BLaER1 treated with 17β-estradiol and CSF1 and Interleukin-3, amounts not matched to agents 10 nM and 100 nM (cell line): ENCODE measurements around the gene SPIRE2.

ENCODE experiments used
- H3K27ac ChIP-seq, 11 experiments: shearing (Covaris generic); formaldehyde crosslinking; 2 replicates each; pipeline ENCODE4 v1.8.1; 2022
- H3K27me3 ChIP-seq, 11 experiments: shearing (Covaris generic); formaldehyde crosslinking; 2 replicates each; pipeline ENCODE4 v1.8.1; 2022
- H3K36me3 ChIP-seq, 11 experiments: shearing (Covaris generic); formaldehyde crosslinking; 2 replicates each; pipeline ENCODE4 v1.8.1; 2022
- H3K4me1 ChIP-seq, 10 experiments: shearing (Covaris generic); formaldehyde crosslinking; 2 replicates each; pipeline ENCODE4 v1.8.1; 2022
- H3K4me2 ChIP-seq, 11 experiments: shearing (Covaris generic); formaldehyde crosslinking; 2 replicates each; pipeline ENCODE4 v1.8.1; 2022
- H3K4me3 ChIP-seq, 10 experiments: shearing (Covaris generic); formaldehyde crosslinking; 2 replicates each; pipeline ENCODE4 v1.8.1; 2022
- H3K9ac ChIP-seq, 11 experiments: shearing (Covaris generic); formaldehyde crosslinking; 2 replicates each; pipeline ENCODE4 v1.8.1; 2022
- H3K9me3 ChIP-seq, 11 experiments: shearing (Covaris generic); formaldehyde crosslinking; replicated peaks in 1 of 11; 2 replicates each; pipeline ENCODE4 v1.8.1; 2022
- H4K20me1 ChIP-seq, 11 experiments: shearing (Covaris generic); formaldehyde crosslinking; 2 replicates each; pipeline ENCODE4 v1.8.1; 2022
- Cebpa-rat ChIP-seq, 11 experiments: shearing (Covaris generic); IDR thresholded peaks; 2 replicates each; pipeline ENCODE4 v1.8.1; 2022

SPIRE2 gene

DNA sequence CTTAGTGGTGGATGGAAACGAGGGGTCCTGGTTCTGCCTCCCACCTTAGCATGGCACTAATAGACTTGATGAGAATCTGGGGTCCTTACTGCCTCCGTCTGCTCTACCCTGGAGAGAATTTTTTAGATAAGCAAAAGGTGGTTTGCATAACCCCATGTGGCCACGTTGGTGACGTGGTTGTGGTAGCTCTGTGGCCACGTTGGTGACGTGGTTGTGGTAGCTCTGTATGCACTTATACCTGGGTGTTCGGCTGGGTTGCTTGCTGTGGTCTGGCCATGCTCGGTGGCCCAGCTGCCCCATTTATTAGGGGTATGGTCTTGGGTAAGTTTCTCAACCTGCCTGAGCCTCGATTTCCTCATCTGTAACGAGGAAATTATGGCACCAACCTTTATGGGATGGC, 13.0 kb downstream of the SPIRE2 start:
- no peak for TF ChIP-seq Cebpa-rat (IDR thresholded peaks at IDR 0.05)
- Histone ChIP-seq H3K36me3 (no peaks in the 10 kb centered on the region), H4K20me1 (0 out of 22 replicates have a peak, but pooled peaks cover 0 to 4% (median 0%) of the 10 kb centered on the region in 11 experiments), H3K27ac (no peak overlapping the region), H3K4me1 (peaks cover 24 to 58% (median 49%) of the 10 kb centered on the region in 10 experiments), H3K4me3 (no peak overlapping the region), H3K9me3 (no peaks in the 10 kb centered on the region; a peak in 1 of 22 replicates), H3K27me3 (no peaks in the 10 kb centered on the region), H3K4me2 (no peak overlapping the region), H3K9ac (no peak overlapping the region)

GRCh38 chr16:89842471-89843408, 14.5 kb downstream of the SPIRE2 start:
- peaks cover 16 to 52% (median 39%) of the 10 kb centered on the region in 10 experiments for H3K4me1 ChIP-seq
- H3K27me3 ChIP-seq, result no peaks in the 10 kb centered on the region
- H3K4me2 ChIP-seq, result no peak overlapping the region
- no peaks in the 10 kb centered on the region for H3K9me3 ChIP-seq
- no peak for TF ChIP-seq Cebpa-rat (IDR thresholded peaks at IDR 0.05)
- no peak overlapping the region for H3K27ac ChIP-seq
- H3K4me3 ChIP-seq, result no peak overlapping the region
- H4K20me1 ChIP-seq, result 0 out of 22 replicates have a peak, but pooled peaks cover 0 to 4% (median 0%) of the 10 kb centered on the region in 11 experiments
- no peak overlapping the region for H3K9ac ChIP-seq
- H3K36me3 ChIP-seq, result no peaks in the 10 kb centered on the region

- H3K4me3 ChIP-seq, result no peak overlapping the region
- no peak overlapping the region for H3K27ac ChIP-seq
- no peaks in the 10 kb centered on the region for H3K36me3 ChIP-seq
- no peaks in the 10 kb centered on the region for H3K27me3 ChIP-seq
- peak overlapping the region in 6 of 11 experiments; percentile 6 to 78 (median 49); a peak in 6 of 22 replicates for H3K4me2 ChIP-seq
- TF ChIP-seq Cebpa-rat (IDR thresholded peaks at IDR 0.05), result no peak
- H3K9ac ChIP-seq, result no peak overlapping the region
- peaks cover 7 to 48% (median 32%) of the 10 kb centered on the region in 10 experiments for H3K4me1 ChIP-seq
- no peaks in the 10 kb centered on the region for H3K9me3 ChIP-seq
- H4K20me1 ChIP-seq, result 0 out of 22 replicates have a peak, but pooled peaks cover 0 to 4% (median 0%) of the 10 kb centered on the region in 11 experiments
These were observed 15.4 kb downstream of the SPIRE2 start for GRCh38 chr16:89843409-89844350.

GRCh38 chr16:89844739-89845339, 16.6 kb downstream of the SPIRE2 start:
- peak overlapping the region in 9 of 11 experiments; percentile 58 to 80 (median 76); a peak in 19 of 22 replicates for H3K4me2 ChIP-seq
- TF ChIP-seq Cebpa-rat (IDR thresholded peaks at IDR 0.05), result no peak

GRCh38 chr16:89845417-89845816, 17.1 kb downstream of the SPIRE2 start:
- H3K27ac ChIP-seq, result no peak overlapping the region
- H3K27me3 ChIP-seq, result no peaks in the 10 kb centered on the region
- H3K4me1 ChIP-seq, result peaks cover 6 to 39% (median 27%) of the 10 kb centered on the region in 10 experiments; a peak in 19 of 20 replicates
- no peak overlapping the region; a peak in 1 of 22 replicates for H3K9ac ChIP-seq
- 0 out of 22 replicates have a peak, but pooled peaks cover 0 to 4% (median 0%) of the 10 kb centered on the region in 11 experiments for H4K20me1 ChIP-seq
- H3K4me2 ChIP-seq, result peak overlapping the region; percentile 27 to 80 (median 74)
- no peaks in the 10 kb centered on the region for H3K9me3 ChIP-seq
- H3K36me3 ChIP-seq, result no peaks in the 10 kb centered on the region
- TF ChIP-seq Cebpa-rat (IDR thresholded peaks at IDR 0.05), result no peak
- H3K4me3 ChIP-seq, result no peak overlapping the region

More at GRCh38 chr16:89844739-89845339, 16.6 kb downstream of the SPIRE2 start:
- H3K36me3 ChIP-seq, result no peaks in the 10 kb centered on the region
- H4K20me1 ChIP-seq, result 0 out of 22 replicates have a peak, but pooled peaks cover 0 to 4% (median 0%) of the 10 kb centered on the region in 11 experiments
- H3K9ac ChIP-seq, result no peak overlapping the region; a peak in 1 of 22 replicates
- no peaks in the 10 kb centered on the region for H3K27me3 ChIP-seq
- H3K4me1 ChIP-seq, result peaks cover 6 to 39% (median 27%) of the 10 kb centered on the region in 10 experiments; a peak in 19 of 20 replicates
- H3K4me3 ChIP-seq, result no peak overlapping the region
- H3K27ac ChIP-seq, result no peak overlapping the region
- H3K9me3 ChIP-seq, result no peaks in the 10 kb centered on the region

DNA sequence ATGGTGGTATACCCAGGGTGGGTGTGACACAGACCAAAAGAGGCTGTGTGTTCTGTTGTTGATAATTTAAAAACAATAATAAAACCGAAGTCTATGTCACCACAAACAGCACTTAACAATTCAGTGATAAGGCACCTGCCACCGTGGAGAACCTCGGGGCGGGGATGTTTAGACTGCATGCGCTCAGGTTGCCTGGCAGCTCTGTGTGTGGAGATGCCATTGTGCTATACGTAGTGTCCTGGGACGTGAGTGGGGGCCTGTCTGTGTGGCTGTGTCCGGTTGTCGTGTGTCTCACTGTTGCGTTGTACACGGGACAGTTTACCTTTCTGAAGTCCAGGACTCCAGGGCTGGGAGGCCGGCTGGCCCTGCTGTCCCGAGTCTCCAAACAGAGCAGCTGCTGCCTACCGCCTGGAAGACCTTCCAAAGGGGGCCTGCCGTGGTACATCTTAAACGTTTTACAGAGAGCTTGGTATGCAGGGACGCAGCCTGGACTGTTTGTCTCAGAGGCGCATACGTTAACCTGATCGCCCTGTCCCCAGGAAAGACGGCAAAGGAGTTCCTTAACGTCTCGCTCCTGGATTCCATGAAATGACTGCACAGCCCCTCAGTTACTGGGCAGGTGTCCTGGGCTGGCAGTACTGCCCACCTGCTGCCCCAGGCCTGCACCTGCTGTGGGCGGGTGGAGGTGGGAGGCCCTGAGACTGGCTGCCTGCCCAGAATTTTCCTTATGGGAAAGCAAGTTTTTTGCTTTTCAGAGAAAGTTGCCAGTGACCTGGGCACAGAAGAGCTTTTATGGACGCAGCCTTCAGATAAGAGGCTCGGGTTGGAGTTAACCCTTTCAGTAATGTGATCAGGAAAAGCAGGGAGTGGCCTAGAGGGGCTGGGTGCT, 19.0 kb downstream of the SPIRE2 start:
- H3K9ac ChIP-seq, result no peak overlapping the region

GRCh38 chr16:89847940-89848297, 19.6 kb downstream of the SPIRE2 start:
- Histone ChIP-seq H3K4me2 (peak overlapping the region in 1 of 11 experiments; percentile 12; a peak in 1 of 22 replicates), H3K4me3 (no peak overlapping the region), H3K9ac (no peak overlapping the region), H3K27me3 (no peaks in the 10 kb centered on the region), H3K27ac (no peak overlapping the region), H3K4me1 (peaks cover 6 to 39% (median 27%) of the 10 kb centered on the region in 10 experiments; a peak in 19 of 20 replicates), H3K9me3 (no peaks in the 10 kb centered on the region), H3K36me3 (no peaks in the 10 kb centered on the region), H4K20me1 (0 out of 22 replicates have a peak, but pooled peaks cover 0 to 6% (median 0%) of the 10 kb centered on the region in 11 experiments)
- no peak for TF ChIP-seq Cebpa-rat (IDR thresholded peaks at IDR 0.05)

More for the DNA sequence above, 19.0 kb downstream of the SPIRE2 start:
- peak overlapping the region in 1 of 11 experiments; percentile 12; a peak in 1 of 22 replicates for H3K4me2 ChIP-seq
- H3K27me3 ChIP-seq, result no peaks in the 10 kb centered on the region
- H3K27ac ChIP-seq, result no peak overlapping the region
- H3K9me3 ChIP-seq, result no peaks in the 10 kb centered on the region
- H4K20me1 ChIP-seq, result 0 out of 22 replicates have a peak, but pooled peaks cover 0 to 6% (median 0%) of the 10 kb centered on the region in 11 experiments
- no peaks in the 10 kb centered on the region for H3K36me3 ChIP-seq
- H3K4me3 ChIP-seq, result no peak overlapping the region
- H3K4me1 ChIP-seq, result peaks cover 6 to 39% (median 27%) of the 10 kb centered on the region in 10 experiments; a peak in 19 of 20 replicates
- TF ChIP-seq Cebpa-rat (IDR thresholded peaks at IDR 0.05), result no peak
